Neuronal stem cell (in vitro differentiated cells): ENCODE results near the gene ERVFRD-1. TPM values are rescaled to one million over a fixed set of nuclear protein-coding genes. Genes with fewer than 3 reads are reported as not detected.

Experiments
- DNase-seq: peaks from one replicate; pipeline ENCODE4 v3.0.0-alpha.2; 2013; ENCODE audit warnings: low spot score
- H2AFZ ChIP-seq: one replicate; pipeline ENCODE4 v1.6.1; 2013; ENCODE audit warnings: mild to moderate bottlenecking, low read length, inconsistent platforms
- H2AK5ac ChIP-seq: 2 replicates; pipeline ENCODE4 v1.6.1; 2013; ENCODE audit warnings: low read depth, mild to moderate bottlenecking, inconsistent platforms, low read length, moderate library complexity, mixed read lengths
- H2BK120ac ChIP-seq: 2 replicates; pipeline ENCODE4 v1.6.1; 2013; ENCODE audit warnings: low read depth, mild to moderate bottlenecking, inconsistent platforms, low read length, moderate library complexity, mixed read lengths
- H2BK12ac ChIP-seq: one replicate; pipeline ENCODE4 v1.6.1; 2013; ENCODE audit warnings: low read length, inconsistent platforms
- H2BK15ac ChIP-seq: 2 replicates; pipeline ENCODE4 v1.6.1; 2013; ENCODE audit warnings: mild to moderate bottlenecking, low read length, inconsistent platforms, mixed read lengths
- H2BK5ac ChIP-seq: one replicate; pipeline ENCODE4 v1.6.1; 2013; ENCODE audit warnings: inconsistent platforms, mild to moderate bottlenecking, low read length, moderate library complexity
- H3K14ac ChIP-seq: one replicate; pipeline ENCODE4 v1.6.1; 2013; ENCODE audit warnings: low read length, inconsistent platforms
- H3K18ac ChIP-seq: 2 replicates; pipeline ENCODE4 v1.6.1; 2013; ENCODE audit warnings: low read length, inconsistent platforms
- H3K23ac ChIP-seq: 2 replicates; pipeline ENCODE4 v1.6.1; 2013; ENCODE audit warnings: low read depth, mild to moderate bottlenecking, mixed read lengths, low read length, inconsistent platforms; ENCODE audit not compliant: poor library complexity
- H3K27ac ChIP-seq: replicated peaks from 3 replicates; pipeline ENCODE4 v1.5.1; 2013; ENCODE audit warnings: low read length, inconsistent platforms
- H3K27me3 ChIP-seq, 3 experiments: 2 replicates each; pipeline ENCODE4 v1.6.1; 2013; ENCODE audit warnings: low read length in 3 of 3, mild to moderate bottlenecking in 2 of 3, inconsistent platforms in 1 of 3, low read depth in 1 of 3, mixed read lengths in 1 of 3, moderate library complexity in 1 of 3; ENCODE audit not compliant: control insufficient read depth in 3 of 3, insufficient read depth in 3 of 3
- H3K36me3 ChIP-seq, 2 donors: replicated peaks in 1 of 2; 2 replicates each; pipeline ENCODE4 v1.6.1; 2013; ENCODE audit warnings: low read length in 2 of 2; ENCODE audit not compliant: control insufficient read depth in 2 of 2, insufficient read depth in 2 of 2
- H3K4ac ChIP-seq: 2 replicates; pipeline ENCODE4 v1.6.1; 2013; ENCODE audit warnings: inconsistent platforms, mild to moderate bottlenecking, low read length, moderate library complexity
- H3K4me1 ChIP-seq, 2 donors: 1 replicate in 1 of 2; 2 replicates in 1 of 2; pipeline ENCODE4 v1.6.1; 2013; ENCODE audit warnings: low read length in 2 of 2, low read depth in 1 of 2; ENCODE audit not compliant: control insufficient read depth in 2 of 2, insufficient read depth in 1 of 2
- H3K4me2 ChIP-seq: one replicate; pipeline ENCODE4 v1.6.1; 2013; ENCODE audit warnings: mild to moderate bottlenecking, low read length, inconsistent platforms; ENCODE audit not compliant: insufficient read depth, poor library complexity, severe bottlenecking
- H3K4me3 ChIP-seq, 2 donors: 2 replicates each; pipeline ENCODE4 v1.5.1; 2013; ENCODE audit warnings: low read length in 2 of 2, mild to moderate bottlenecking in 2 of 2, inconsistent platforms in 1 of 2, moderate library complexity in 1 of 2
- H3K79me1 ChIP-seq: one replicate; pipeline ENCODE4 v1.6.1; 2013; ENCODE audit warnings: low read depth, mild to moderate bottlenecking, inconsistent platforms, low read length, moderate library complexity
- H3K9ac ChIP-seq: one replicate; pipeline ENCODE4 v1.6.1; 2013; ENCODE audit warnings: mild to moderate bottlenecking, low read depth, low read length, inconsistent platforms; ENCODE audit not compliant: poor library complexity
- H3K9me3 ChIP-seq, 2 donors: replicated peaks in 1 of 2; 2 replicates each; pipeline versions ENCODE3 to v1.6.1; 2013; ENCODE audit warnings: low read length in 2 of 2, mild to moderate bottlenecking in 2 of 2, inconsistent platforms in 1 of 2, low read depth in 1 of 2, mixed read lengths in 1 of 2, moderate library complexity in 1 of 2; ENCODE audit not compliant: control insufficient read depth in 2 of 2, insufficient read depth in 1 of 2
- H4K8ac ChIP-seq: one replicate; pipeline ENCODE4 v1.6.1; 2013; ENCODE audit warnings: low read depth, mild to moderate bottlenecking, inconsistent platforms, low read length, moderate library complexity
- H4K91ac ChIP-seq: one replicate; pipeline ENCODE4 v1.6.1; 2013; ENCODE audit warnings: low read length, low read depth, mild to moderate bottlenecking, inconsistent platforms; ENCODE audit not compliant: poor library complexity
- WGBS, 2 donors: extraction: QIAGEN DNeasy Blood & Tissue Kit; methylation state at CpG; one replicate each; pipeline ENCODE4 v1.1.7; 2013; ENCODE audit warnings: missing lambda C conversion rate in 2 of 2, mixed read lengths in 1 of 2; ENCODE audit not compliant: insufficient read length in 2 of 2, insufficient replicate concordance in 1 of 2; ENCODE audit errors: extremely low coverage in 2 of 2; 5-methylcytosine and 5-hydroxymethylcytosine counted together
- polyA plus RNA-seq, 2 experiments: library from polyadenylated mRNA; stranded (reverse); fragments of 200-250 nt; gene quantifications; one replicate each; pipeline ENCODE4 v1.2.3, GENCODE V29; 2013

Gene ERVFRD-1
- not detected for polyA plus RNA-seq (2013, experiment 1 of 2)
- polyA plus RNA-seq (2013, experiment 2 of 2) = not detected

DNA sequence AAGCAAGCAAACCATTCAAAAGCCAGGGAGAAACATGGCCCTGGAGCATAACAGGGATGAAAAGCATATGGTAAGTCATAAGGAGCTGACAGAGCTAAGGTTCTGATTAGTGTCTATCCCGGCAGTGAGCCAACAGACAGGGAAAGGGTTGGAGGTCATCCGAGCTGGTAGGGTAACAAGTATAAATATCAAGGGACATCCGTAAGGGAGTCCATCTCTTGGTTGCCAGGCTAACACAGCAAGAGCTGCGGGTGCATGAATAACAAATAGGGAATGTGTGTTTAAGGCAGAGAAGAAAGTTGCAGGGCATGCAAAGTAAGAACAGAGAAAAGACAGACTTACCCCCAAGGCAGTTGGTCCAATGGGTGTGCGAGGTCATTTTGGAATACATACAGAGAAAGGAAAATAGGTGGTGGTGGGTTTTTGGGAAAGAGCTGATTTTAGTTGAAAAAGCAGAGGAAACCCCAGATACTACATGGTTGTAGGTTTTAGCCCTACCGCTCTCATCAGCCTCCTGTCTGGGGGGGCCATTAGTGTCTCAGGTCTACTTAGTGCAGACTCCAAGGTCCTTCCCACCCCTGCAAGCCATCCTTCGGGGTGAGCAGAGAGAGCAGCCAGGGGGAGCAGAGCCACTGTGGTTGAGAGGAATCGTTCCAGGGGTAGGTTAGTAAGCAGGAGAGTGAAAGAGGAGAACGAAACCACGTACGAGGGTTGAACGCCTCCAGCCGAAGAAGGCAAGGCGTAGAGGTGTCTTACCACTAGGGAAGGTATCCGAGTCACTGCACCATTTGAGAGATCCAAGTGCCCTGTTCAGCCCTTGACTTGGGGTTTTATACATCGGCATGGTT lies at the start of gene ERVFRD-1:
Gene ERVFRD-1 (minus strand): TSS at position 805 of the 848 bp plus-strand sequence. CDS start 6,415 bp downstream, outside the sequence.
- Histone ChIP-seq H2BK5ac (no peak within 1 kb of the TSS), H2AK5ac (no peak within 1 kb of the TSS), H2BK15ac (no peak within 1 kb of the TSS), H4K91ac (no peak within 1 kb of the TSS), H3K23ac (no peak within 1 kb of the TSS), H3K4me3 (no peak within 1 kb of the TSS), H3K18ac (no peak within 1 kb of the TSS), H3K27me3 (no peaks in the 10 kb centered on the region), H3K4me1 (no peaks in the 10 kb centered on the region), H2BK12ac (no peak within 1 kb of the TSS), H2BK120ac (no peak within 1 kb of the TSS), H3K4me2 (no peak within 1 kb of the TSS), H4K8ac (no peak within 1 kb of the TSS), H3K79me1 (peaks cover 3% of the 10 kb centered on the region), H3K36me3 (no peaks in the 10 kb centered on the region), H2AFZ (no peak within 1 kb of the TSS), H3K4ac (no peak within 1 kb of the TSS), H3K9ac (no peak within 1 kb of the TSS), H3K27ac (no peak within 1 kb of the TSS), H3K9me3 (no peaks in the 10 kb centered on the region), H3K14ac (no peak within 1 kb of the TSS)
- DNase-seq = no peak
- no CpG with 5 or more reads among the region's 16 CpGs for WGBS, 2 donors

DNA sequence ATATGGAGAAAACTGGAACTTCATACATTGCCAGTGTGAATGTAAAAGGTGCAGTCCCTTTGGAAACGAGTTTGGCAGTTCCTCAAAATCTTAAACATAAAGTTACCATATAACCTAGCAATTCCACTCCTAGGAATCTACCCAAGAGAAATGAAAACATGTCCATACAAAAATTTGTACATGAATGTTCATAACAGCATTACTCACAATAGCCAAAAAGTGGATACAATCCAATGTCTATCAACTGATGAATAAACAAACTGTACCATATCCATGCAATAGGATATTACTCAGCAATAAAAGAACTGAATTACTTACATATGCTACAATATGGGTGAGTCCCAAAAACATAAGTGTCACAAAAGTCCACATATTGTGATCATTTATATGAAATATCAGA lies 48.7 kb upstream of the ERVFRD-1 start:
- H3K4me3 ChIP-seq = no peak overlapping the region
- H3K9ac ChIP-seq = no peak overlapping the region
- H4K8ac ChIP-seq = no peak overlapping the region
- H4K91ac ChIP-seq = no peak overlapping the region
- no peak overlapping the region for H3K23ac ChIP-seq
- no peak overlapping the region for H2BK5ac ChIP-seq
- H3K4me1 ChIP-seq = peaks cover 5 to 8% of the 10 kb centered on the region in 2 donors
- no peak overlapping the region for H3K4me2 ChIP-seq
- no peak overlapping the region for H3K18ac ChIP-seq
- no CpG with 5 or more reads among the region's 1 CpG for WGBS, 2 donors
- no peak overlapping the region for H2BK15ac ChIP-seq
- no peak overlapping the region for H2AK5ac ChIP-seq
- H2BK12ac ChIP-seq = no peak overlapping the region
- H3K9me3 ChIP-seq = no peaks in the 10 kb centered on the region
- H3K27ac ChIP-seq = no peak overlapping the region
- H2AFZ ChIP-seq = no peak overlapping the region
- H2BK120ac ChIP-seq = no peak overlapping the region
- no peak for DNase-seq
- H3K36me3 ChIP-seq = no peaks in the 10 kb centered on the region
- no peak overlapping the region for H3K4ac ChIP-seq
- H3K27me3 ChIP-seq = no peaks in the 10 kb centered on the region
- no peaks in the 10 kb centered on the region for H3K79me1 ChIP-seq
- no peak overlapping the region for H3K14ac ChIP-seq

- no peak overlapping the region for H2BK120ac ChIP-seq
- no peaks in the 10 kb centered on the region for H3K79me1 ChIP-seq
- H3K27me3 ChIP-seq = no peaks in the 10 kb centered on the region
- H4K91ac ChIP-seq = no peak overlapping the region
- no peak overlapping the region for H2BK15ac ChIP-seq
- no peak overlapping the region for H3K14ac ChIP-seq
- H3K23ac ChIP-seq = no peak overlapping the region
- no peak overlapping the region for H2BK12ac ChIP-seq
- H4K8ac ChIP-seq = no peak overlapping the region
- H3K18ac ChIP-seq = no peak overlapping the region
- peaks cover 2 to 3% of the 10 kb centered on the region in 2 donors for H3K9me3 ChIP-seq
- no peak overlapping the region for H3K4me2 ChIP-seq
- H3K4ac ChIP-seq = no peak overlapping the region
- no peak overlapping the region for H2AK5ac ChIP-seq
- no peak overlapping the region for H2AFZ ChIP-seq
- H2BK5ac ChIP-seq = no peak overlapping the region
- no peaks in the 10 kb centered on the region for H3K36me3 ChIP-seq
- no peak overlapping the region for H3K4me3 ChIP-seq
- DNase-seq = no peak
- H3K27ac ChIP-seq = no peak overlapping the region
- H3K4me1 ChIP-seq = no peaks in the 10 kb centered on the region
- no peak overlapping the region for H3K9ac ChIP-seq
Measured at GRCh38 chr6:11155589-11155988, 44.1 kb upstream of the ERVFRD-1 start.

GRCh38 chr6:11153447-11153846 lies 41.9 kb upstream of the ERVFRD-1 start:
- Histone ChIP-seq H3K4ac (no peak overlapping the region), H3K4me2 (no peak overlapping the region), H3K9ac (no peak overlapping the region), H3K23ac (no peak overlapping the region), H2BK5ac (no peak overlapping the region), H3K14ac (no peak overlapping the region), H4K8ac (no peak overlapping the region), H2BK15ac (no peak overlapping the region), H4K91ac (no peak overlapping the region), H3K18ac (no peak overlapping the region), H2AFZ (no peak overlapping the region), H2BK12ac (no peak overlapping the region), H3K27me3 (no peaks in the 10 kb centered on the region), H2AK5ac (no peak overlapping the region), H3K4me3 (no peak overlapping the region), H3K36me3 (no peaks in the 10 kb centered on the region), H3K9me3 (peaks cover 2 to 3% of the 10 kb centered on the region in 2 donors), H3K27ac (no peak overlapping the region), H3K4me1 (no peaks in the 10 kb centered on the region), H3K79me1 (no peaks in the 10 kb centered on the region), H2BK120ac (no peak overlapping the region)
- DNase-seq = no peak
- no CpG with 5 or more reads among the region's 6 CpGs for WGBS, 2 donors
